ENCODE results near the gene MON2.
A peak's percentile ranks its signal among the peaks of the same experiment; 100 is the strongest.

MON2 gene

GRCh38 chr12:62635649-62636048 is 169.0 kb downstream of the MON2 start:
- Mint-ChIP-seq H3K27ac (no peak overlapping the region), H3K27me3 (peaks cover 64% of the 10 kb centered on the region)
- ATAC-seq, result no peak

GRCh38 chr12:62637679-62638078 is 171.1 kb downstream of the MON2 start:
- no peak overlapping the region for H3K4me3 Mint-ChIP-seq
- ATAC-seq, result no peak
- no peaks in the 10 kb centered on the region for H3K9me3 Mint-ChIP-seq
- H3K27ac Mint-ChIP-seq, result no peak overlapping the region
- peaks cover 44% of the 10 kb centered on the region for H3K27me3 Mint-ChIP-seq
- H3K4me1 Mint-ChIP-seq, result peaks cover 15% of the 10 kb centered on the region
- no peaks in the 10 kb centered on the region for H3K36me3 Mint-ChIP-seq

More at GRCh38 chr12:62635649-62636048, 169.0 kb downstream of the MON2 start:
- no peak overlapping the region for H3K4me3 Mint-ChIP-seq
- no peaks in the 10 kb centered on the region for H3K9me3 Mint-ChIP-seq
- H3K4me1 Mint-ChIP-seq, result peaks cover 23% of the 10 kb centered on the region
- H3K36me3 Mint-ChIP-seq, result no peaks in the 10 kb centered on the region

GRCh38 chr12:62640910-62641448 is 174.4 kb downstream of the MON2 start:
- Mint-ChIP-seq H3K4me3 (peak overlapping the region; percentile 1), H3K9me3 (no peaks in the 10 kb centered on the region), H3K36me3 (no peaks in the 10 kb centered on the region), H3K27ac (peak overlapping the region; percentile 69), H3K4me1 (peaks cover 10% of the 10 kb centered on the region), H3K27me3 (peaks cover 23% of the 10 kb centered on the region)
- peak; percentile 71 for ATAC-seq

GRCh38 chr12:62642486-62642885 is 175.9 kb downstream of the MON2 start:
- H3K36me3 Mint-ChIP-seq, result no peaks in the 10 kb centered on the region
- no peak overlapping the region for H3K4me3 Mint-ChIP-seq
- no peaks in the 10 kb centered on the region for H3K9me3 Mint-ChIP-seq
- peaks cover 10% of the 10 kb centered on the region for H3K4me1 Mint-ChIP-seq
- peaks cover 15% of the 10 kb centered on the region for H3K27me3 Mint-ChIP-seq
- ATAC-seq, result peak; percentile 54
- no peak overlapping the region for H3K27ac Mint-ChIP-seq

- peaks cover 5% of the 10 kb centered on the region for H3K27me3 Mint-ChIP-seq
- no peaks in the 10 kb centered on the region for H3K9me3 Mint-ChIP-seq
- H3K4me3 Mint-ChIP-seq, result no peak overlapping the region
- H3K36me3 Mint-ChIP-seq, result no peaks in the 10 kb centered on the region
- no peak for ATAC-seq
- peaks cover 10% of the 10 kb centered on the region for H3K4me1 Mint-ChIP-seq
- H3K27ac Mint-ChIP-seq, result no peak overlapping the region
Observed at GRCh38 chr12:62643486-62643885, 176.9 kb downstream of the MON2 start.

- no peak for ATAC-seq
- Mint-ChIP-seq H3K9me3 (no peaks in the 10 kb centered on the region), H3K27me3 (no peaks in the 10 kb centered on the region), H3K36me3 (no peaks in the 10 kb centered on the region), H3K4me1 (peaks cover 2% of the 10 kb centered on the region), H3K4me3 (no peak overlapping the region), H3K27ac (no peak overlapping the region)
Observed at GRCh38 chr12:62646566-62646965, 179.9 kb downstream of the MON2 start.

- ATAC-seq, result no peak
- Mint-ChIP-seq H3K27me3 (no peaks in the 10 kb centered on the region), H3K27ac (no peak overlapping the region), H3K4me3 (no peak overlapping the region), H3K9me3 (no peaks in the 10 kb centered on the region), H3K36me3 (no peaks in the 10 kb centered on the region), H3K4me1 (no peaks in the 10 kb centered on the region)
Observed at GRCh38 chr12:62647586-62647985, 181.0 kb downstream of the MON2 start.

GRCh38 chr12:62649412-62650138 is 182.9 kb downstream of the MON2 start:
- Mint-ChIP-seq H3K36me3 (no peaks in the 10 kb centered on the region), H3K27ac (no peak overlapping the region), H3K4me1 (no peaks in the 10 kb centered on the region), H3K4me3 (no peak overlapping the region), H3K9me3 (no peaks in the 10 kb centered on the region), H3K27me3 (peaks cover 5% of the 10 kb centered on the region)
- peak; percentile 31 for ATAC-seq
